Measurements from ENCODE around the gene EPHA6.

EPHA6 gene

DNA sequence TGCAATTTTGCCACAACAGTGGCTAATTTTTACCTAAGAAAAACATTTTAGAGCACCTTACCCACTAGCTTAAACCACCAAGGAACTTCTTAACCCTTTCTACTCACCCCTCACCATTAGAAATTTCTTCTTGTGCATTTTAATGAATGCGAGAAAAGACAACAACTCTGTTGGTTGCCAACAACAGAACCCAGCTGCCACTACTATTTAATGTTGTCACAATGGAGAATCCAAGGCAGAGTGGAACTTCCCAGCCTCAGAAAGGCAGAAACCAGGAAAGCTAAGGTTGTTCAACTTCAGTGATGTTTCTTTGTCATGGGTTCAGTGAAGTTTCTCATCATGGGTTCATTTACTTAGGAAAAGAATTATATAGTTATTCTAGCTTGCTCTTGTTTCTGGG is 625.0 kb downstream of the EPHA6 start:
- no peaks in the 10 kb centered on the region for H3K4me1 ChIP-seq (ENCODE audit: insufficient read depth, low read length, severe bottlenecking)
- no peak overlapping the region for H3K9ac ChIP-seq (ENCODE audit: low read length)
- TF ChIP-seq CTCF (IDR thresholded peaks at IDR 0.05; ENCODE audit: low read length), result no peak
- no peak for TF ChIP-seq EZH2 (IDR thresholded peaks at IDR 0.05; ENCODE audit: borderline replicate concordance, low read length)
- no peak overlapping the region for H2AFZ ChIP-seq (ENCODE audit: low read length)
- no peaks in the 10 kb centered on the region for H4K20me1 ChIP-seq (ENCODE audit: insufficient read depth, low read length)
- no peak overlapping the region for H3K27ac ChIP-seq (ENCODE audit: low read depth, low read length, poor library complexity, severe bottlenecking)
- H3K9me3 ChIP-seq (ENCODE audit: low read length), result no peaks in the 10 kb centered on the region
- no peak overlapping the region for H3K4me2 ChIP-seq (ENCODE audit: low read length)
- no peak overlapping the region for H3K4me3 ChIP-seq (ENCODE audit: low read depth, low read length, poor library complexity, severe bottlenecking)
- no peaks in the 10 kb centered on the region for H3K36me3 ChIP-seq (ENCODE audit: insufficient read depth, low read length)
- no peaks in the 10 kb centered on the region for H3K27me3 ChIP-seq (ENCODE audit: insufficient read depth, low read length)
- H3K9me2 ChIP-seq (ENCODE audit: low read depth, low read length), result no peaks in the 10 kb centered on the region
- H3F3A ChIP-seq (ENCODE audit: insufficient read depth, low read length), result no peaks in the 10 kb centered on the region
- no peaks in the 10 kb centered on the region for H3K79me2 ChIP-seq (ENCODE audit: insufficient read depth, low read length)

DNA sequence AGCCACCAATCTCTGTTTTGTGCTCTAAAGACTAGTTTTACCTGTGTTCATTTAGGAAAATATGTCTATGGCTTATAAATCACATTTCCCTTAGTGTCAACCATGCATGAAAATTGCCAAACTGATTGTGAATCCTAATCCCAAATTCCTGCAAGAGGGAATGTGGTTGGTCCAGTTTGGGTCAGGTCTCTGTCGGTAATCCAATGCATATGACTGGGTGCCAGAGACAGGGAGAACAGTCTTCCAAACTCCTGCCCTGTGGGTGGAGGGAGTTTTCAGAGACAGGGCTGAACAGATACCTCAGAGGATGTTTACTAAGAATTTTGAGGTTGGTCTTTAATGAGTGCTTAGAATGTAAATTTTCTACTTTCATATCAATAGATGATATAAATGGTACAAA is 649.6 kb downstream of the EPHA6 start:
- Histone ChIP-seq H3K36me3 (ENCODE audit: insufficient read depth, low read length) (no peaks in the 10 kb centered on the region), H3K27me3 (ENCODE audit: insufficient read depth, low read length) (no peaks in the 10 kb centered on the region), H2AFZ (ENCODE audit: low read length) (no peak overlapping the region), H3K4me1 (ENCODE audit: insufficient read depth, low read length, severe bottlenecking) (no peaks in the 10 kb centered on the region), H3K9me3 (ENCODE audit: low read length) (no peaks in the 10 kb centered on the region), H3F3A (ENCODE audit: insufficient read depth, low read length) (no peaks in the 10 kb centered on the region), H3K4me2 (ENCODE audit: low read length) (no peak overlapping the region), H3K9ac (ENCODE audit: low read length) (no peak overlapping the region), H3K4me3 (ENCODE audit: low read depth, low read length, poor library complexity, severe bottlenecking) (no peak overlapping the region), H3K9me2 (ENCODE audit: low read depth, low read length) (no peaks in the 10 kb centered on the region), H3K79me2 (ENCODE audit: insufficient read depth, low read length) (no peaks in the 10 kb centered on the region), H3K27ac (ENCODE audit: low read depth, low read length, poor library complexity, severe bottlenecking) (no peak overlapping the region), H4K20me1 (ENCODE audit: insufficient read depth, low read length) (no peaks in the 10 kb centered on the region)
- TF ChIP-seq EZH2 (IDR thresholded peaks at IDR 0.05; ENCODE audit: borderline replicate concordance, low read length), result no peak
- TF ChIP-seq CTCF (IDR thresholded peaks at IDR 0.05; ENCODE audit: low read length), result no peak

DNA sequence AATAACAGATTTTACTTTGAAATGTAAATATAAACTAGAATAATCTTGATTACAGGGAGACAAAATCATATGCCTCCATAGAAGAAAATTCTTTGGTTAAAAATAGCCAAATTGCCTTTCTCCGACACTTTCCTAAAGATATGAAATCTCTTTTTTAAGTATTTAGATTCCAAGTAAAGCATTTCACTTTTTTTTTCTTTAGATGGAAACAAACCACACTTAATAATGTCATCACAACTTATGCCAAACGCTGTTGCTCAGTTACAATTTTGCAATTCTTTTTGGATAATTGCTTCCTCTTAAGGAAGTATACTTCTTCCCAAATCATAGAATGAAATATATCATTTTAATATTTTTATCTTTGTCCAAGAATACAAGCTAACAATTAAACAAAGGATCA is 656.1 kb downstream of the EPHA6 start:
- Histone ChIP-seq H3K9ac (ENCODE audit: low read length) (no peak overlapping the region), H3K36me3 (ENCODE audit: insufficient read depth, low read length) (no peaks in the 10 kb centered on the region), H3K4me1 (ENCODE audit: insufficient read depth, low read length, severe bottlenecking) (no peaks in the 10 kb centered on the region), H3F3A (ENCODE audit: insufficient read depth, low read length) (no peaks in the 10 kb centered on the region), H3K27ac (ENCODE audit: low read depth, low read length, poor library complexity, severe bottlenecking) (no peak overlapping the region), H4K20me1 (ENCODE audit: insufficient read depth, low read length) (no peaks in the 10 kb centered on the region), H3K79me2 (ENCODE audit: insufficient read depth, low read length) (no peaks in the 10 kb centered on the region), H3K4me2 (ENCODE audit: low read length) (no peak overlapping the region), H3K9me3 (ENCODE audit: low read length) (no peaks in the 10 kb centered on the region), H2AFZ (ENCODE audit: low read length) (no peak overlapping the region), H3K27me3 (ENCODE audit: insufficient read depth, low read length) (no peaks in the 10 kb centered on the region), H3K4me3 (ENCODE audit: low read depth, low read length, poor library complexity, severe bottlenecking) (no peak overlapping the region), H3K9me2 (ENCODE audit: low read depth, low read length) (no peaks in the 10 kb centered on the region)
- TF ChIP-seq CTCF (IDR thresholded peaks at IDR 0.05; ENCODE audit: low read length) (no peak), EZH2 (IDR thresholded peaks at IDR 0.05; ENCODE audit: borderline replicate concordance, low read length) (no peak)

Measured in OCI-LY1 (cell line).